Testis (tissue), 3 donors: ENCODE measurements around the gene OFD1. TPM values are rescaled to one million over a fixed set of nuclear protein-coding genes. Genes with fewer than 3 reads are reported as not detected.

Source experiments
- DNase-seq: peaks from one replicate; pipeline ENCODE4 v3.0.0-alpha.2; 2019
- H3K27ac ChIP-seq, 2 donors: fragments of 200-600 bp; sonication (generic); one replicate each; pipeline ENCODE4 v1.5.1; 2019
- H3K27me3 ChIP-seq: fragments of 200-600 bp; sonication (generic); one replicate; pipeline ENCODE4 v1.5.1; 2019
- H3K36me3 ChIP-seq: fragments of 200-600 bp; sonication (generic); one replicate; pipeline ENCODE4 v1.5.1; 2017; ENCODE audit warnings: low read depth; ENCODE audit errors: missing control alignments
- H3K4me1 ChIP-seq: fragments of 200-600 bp; sonication (generic); one replicate; pipeline ENCODE4 v1.5.1; 2019
- H3K4me3 ChIP-seq, 2 donors: fragments of 200-600 bp; sonication (generic); one replicate each; pipeline ENCODE4 v1.5.1; 2017 to 2019
- H3K9me3 ChIP-seq: fragments of 200-600 bp; sonication (generic); one replicate; pipeline ENCODE4 v1.5.1; 2017
- POLR2A ChIP-seq: fragments of 450-650 bp; IDR thresholded peaks from one replicate; pipeline ENCODE4 v1.6.1; 2017; ENCODE audit warnings: antibody characterized with exemption, mild to moderate bottlenecking, moderate library complexity
- WGBS, 2 donors: methylation state at CpG; one replicate each; pipeline ENCODE4 v1.1.5; 2018; 5-methylcytosine and 5-hydroxymethylcytosine counted together
- intact Hi-C: fragments of 100-400 bp; cut with DNase I; formaldehyde crosslinking; loops from one replicate; pipeline ENCODE4 v1.15.1; 2023; ENCODE audit warnings: low total_unique reads
- polyA plus RNA-seq: library from polyadenylated mRNA; stranded (reverse); fragments of 350-450 nt; fragmentation: Illumina TruSeq; extraction: RNeasy Lipid Tissue Mini Kit (QIAGEN cat#74804); gene quantifications from one replicate; pipeline ENCODE4 v1.2.3, GENCODE V29; 2014; ENCODE audit warnings: low read depth, low replicate concordance; ENCODE audit not compliant: insufficient read depth
- total RNA-seq, 2 donors: library from RNA; depleted of rRNA; stranded (reverse); fragments of >200 nt; gene quantifications; one replicate each; pipeline ENCODE4 v1.2.3, GENCODE V29; 2016
- TF ChIP-seq, protein P1 (sequence below), 3 experiments: fragments of 450-650 bp in 2 of 3; fragments of 200-600 bp in 1 of 3; sonication (generic) in 1 of 3; IDR thresholded peaks; one replicate each; pipeline ENCODE4 v1.5.1; 2016 to 2019; ENCODE audit warnings: antibody characterized with exemption in 3 of 3, mild to moderate bottlenecking in 2 of 3, moderate library complexity in 1 of 3

OFD1 gene
- total and polyA plus RNA-seq, 3 donors from 2014 or later: 11.5 to 39.7 (median 36.3) TPM

DNA sequence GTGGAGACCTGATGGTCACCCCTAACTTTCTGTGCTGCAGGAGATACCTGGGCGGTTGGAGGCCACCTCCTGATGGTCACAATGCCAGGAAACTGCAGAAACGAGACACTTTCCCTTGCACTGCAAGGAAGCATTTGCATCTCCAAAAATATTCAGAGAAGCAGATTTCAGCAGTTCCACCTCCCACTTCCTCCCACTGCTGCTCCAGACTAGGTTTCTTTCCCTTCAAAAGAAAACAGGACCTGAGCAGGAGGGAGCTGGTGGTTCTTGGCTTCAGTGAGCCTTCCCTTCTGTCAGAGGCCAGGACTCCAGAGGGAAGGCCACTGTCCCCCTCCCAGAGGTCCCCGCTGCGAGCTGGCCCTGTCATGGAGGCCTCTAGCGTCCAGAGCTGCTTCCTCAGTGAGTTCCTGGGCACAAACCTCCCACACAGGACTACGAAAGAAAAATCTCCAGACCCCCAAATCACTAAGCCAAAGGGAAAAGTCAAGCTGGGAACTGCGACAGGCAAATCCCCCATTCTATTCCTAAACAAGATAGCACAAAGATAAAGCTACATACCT is 46.4 kb downstream of the OFD1 start:
- intact Hi-C loops: no loop called here
- no peaks in the 10 kb centered on the region for H3K4me1 ChIP-seq
- 60 to 68% methylated on average over 1 to 7 of the region's 7 CpGs for WGBS, 2 donors
- H3K27ac ChIP-seq: no peak overlapping the region
- TF ChIP-seq, protein P1, sequence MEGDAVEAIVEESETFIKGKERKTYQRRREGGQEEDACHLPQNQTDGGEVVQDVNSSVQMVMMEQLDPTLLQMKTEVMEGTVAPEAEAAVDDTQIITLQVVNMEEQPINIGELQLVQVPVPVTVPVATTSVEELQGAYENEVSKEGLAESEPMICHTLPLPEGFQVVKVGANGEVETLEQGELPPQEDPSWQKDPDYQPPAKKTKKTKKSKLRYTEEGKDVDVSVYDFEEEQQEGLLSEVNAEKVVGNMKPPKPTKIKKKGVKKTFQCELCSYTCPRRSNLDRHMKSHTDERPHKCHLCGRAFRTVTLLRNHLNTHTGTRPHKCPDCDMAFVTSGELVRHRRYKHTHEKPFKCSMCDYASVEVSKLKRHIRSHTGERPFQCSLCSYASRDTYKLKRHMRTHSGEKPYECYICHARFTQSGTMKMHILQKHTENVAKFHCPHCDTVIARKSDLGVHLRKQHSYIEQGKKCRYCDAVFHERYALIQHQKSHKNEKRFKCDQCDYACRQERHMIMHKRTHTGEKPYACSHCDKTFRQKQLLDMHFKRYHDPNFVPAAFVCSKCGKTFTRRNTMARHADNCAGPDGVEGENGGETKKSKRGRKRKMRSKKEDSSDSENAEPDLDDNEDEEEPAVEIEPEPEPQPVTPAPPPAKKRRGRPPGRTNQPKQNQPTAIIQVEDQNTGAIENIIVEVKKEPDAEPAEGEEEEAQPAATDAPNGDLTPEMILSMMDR (IDR thresholded peaks at IDR 0.05): no peak
- TF ChIP-seq POLR2A: no peak
- no peaks in the 10 kb centered on the region for H3K9me3 ChIP-seq
- H3K4me3 ChIP-seq: no peak overlapping the region
- no peak for DNase-seq
- H3K36me3 ChIP-seq: no peaks in the 10 kb centered on the region
- H3K27me3 ChIP-seq: no peaks in the 10 kb centered on the region

DNA sequence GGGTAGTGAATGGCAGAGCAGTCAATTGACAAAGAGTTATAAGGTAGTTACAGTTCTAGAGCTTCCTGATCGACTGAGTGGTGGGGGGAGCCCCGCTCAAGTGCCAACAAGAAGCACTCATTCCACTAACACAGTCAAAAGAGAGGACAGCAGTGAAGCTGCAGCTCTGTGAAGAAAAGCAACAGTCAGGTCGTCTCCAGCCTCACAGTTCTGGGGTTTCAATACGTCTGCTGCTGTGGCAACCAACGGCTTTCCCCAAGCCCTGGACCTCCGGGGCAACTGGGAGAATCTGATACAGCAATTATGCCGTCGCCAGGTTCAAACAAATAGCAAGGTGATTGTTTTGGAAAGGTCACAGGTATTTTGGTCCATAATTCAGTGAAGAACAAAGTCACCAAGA is 51.5 kb downstream of the OFD1 start:
- intact Hi-C loops: no loop called here
- no peak for DNase-seq
- WGBS, 2 donors: 81 to 94% methylated on average over 5 to 8 of the region's 8 CpGs
- H3K4me3 ChIP-seq: no peak overlapping the region
- TF ChIP-seq, protein P1 (IDR thresholded peaks at IDR 0.05): no peak
- TF ChIP-seq POLR2A: no peak
- no peaks in the 10 kb centered on the region for H3K9me3 ChIP-seq
- H3K27me3 ChIP-seq: no peaks in the 10 kb centered on the region
- no peaks in the 10 kb centered on the region for H3K36me3 ChIP-seq
- H3K4me1 ChIP-seq: no peaks in the 10 kb centered on the region
- H3K27ac ChIP-seq: no peak overlapping the region

DNA sequence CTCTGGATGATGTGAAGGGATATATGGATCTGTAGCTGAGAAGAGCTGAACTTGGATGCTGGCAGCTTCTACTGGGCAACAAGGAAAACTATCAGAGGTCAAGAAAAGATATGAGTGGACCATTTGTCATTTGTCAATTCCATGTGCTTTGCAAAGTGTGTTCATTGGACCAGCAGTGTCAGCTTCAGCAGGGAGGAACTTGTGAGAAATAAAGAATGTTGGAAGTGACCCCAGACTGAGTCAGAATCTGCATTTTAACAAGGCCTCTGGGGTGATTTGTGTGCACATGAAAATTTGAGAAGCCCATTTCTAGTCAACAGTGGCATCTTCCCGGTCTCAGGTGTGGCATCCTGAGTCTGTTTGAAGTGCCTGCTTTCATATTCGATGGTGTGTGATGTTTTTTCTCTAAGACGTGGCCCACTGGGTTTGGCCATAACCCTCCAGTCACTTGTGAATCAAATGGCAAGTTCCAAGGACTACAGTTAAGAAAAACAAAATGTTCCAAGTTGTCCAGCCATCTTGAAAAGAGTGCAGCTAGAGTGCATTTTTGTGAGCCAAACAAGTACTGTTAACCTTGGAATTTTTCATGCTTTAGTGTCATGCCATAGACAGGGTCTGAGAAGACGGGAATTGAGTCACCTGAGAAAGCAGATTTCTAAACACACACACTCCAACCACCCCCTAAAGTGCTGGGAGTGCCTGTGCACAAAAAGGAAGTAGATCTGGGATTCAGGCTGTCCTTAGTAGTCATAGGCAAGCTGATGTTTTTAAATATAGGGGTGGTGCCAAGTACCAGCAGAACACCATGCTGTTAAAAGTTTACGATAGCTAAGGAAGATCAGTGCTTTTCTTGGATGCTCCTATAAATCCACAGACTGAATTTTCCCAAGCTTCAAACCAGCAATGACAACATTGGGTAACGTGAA is 55.9 kb downstream of the OFD1 start:
- no peak for DNase-seq

DNA sequence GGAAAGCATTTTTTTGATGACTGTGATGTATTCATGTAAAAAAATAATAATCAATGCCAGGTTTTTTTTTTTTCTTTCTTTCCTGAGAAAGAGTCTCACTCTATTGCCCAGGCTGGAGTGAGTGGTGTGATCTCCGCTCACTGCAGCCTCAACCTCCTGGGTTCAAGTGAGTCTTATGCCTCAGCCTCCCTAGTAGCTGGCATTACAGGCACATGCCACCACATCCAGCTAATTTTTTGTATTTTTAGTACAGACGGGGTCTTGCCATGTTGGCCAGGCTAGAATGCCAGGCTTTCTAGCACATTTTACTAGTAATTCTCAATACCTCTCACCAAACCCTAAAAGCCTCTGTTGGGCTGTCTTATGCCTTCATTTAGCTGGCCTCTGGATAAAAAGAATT is 56.6 kb downstream of the OFD1 start:
- Histone ChIP-seq H3K4me3 (no peak overlapping the region), H3K36me3 (no peaks in the 10 kb centered on the region), H3K9me3 (no peaks in the 10 kb centered on the region), H3K27ac (no peak overlapping the region), H3K4me1 (no peaks in the 10 kb centered on the region), H3K27me3 (no peaks in the 10 kb centered on the region)
- 93 to 100% methylated on average over 2 of the region's 2 CpGs for WGBS, 2 donors
- TF ChIP-seq, protein P1 (IDR thresholded peaks at IDR 0.05): no peak
- no peak for TF ChIP-seq POLR2A
- intact Hi-C loops: no loop called here
- DNase-seq: no peak

More for the DNA sequence above, 55.9 kb downstream of the OFD1 start:
- no peaks in the 10 kb centered on the region for H3K9me3 ChIP-seq
- no peak overlapping the region for H3K4me3 ChIP-seq
- no peak for TF ChIP-seq POLR2A
- TF ChIP-seq, protein P1 (IDR thresholded peaks at IDR 0.05): no peak
- H3K36me3 ChIP-seq: no peaks in the 10 kb centered on the region
- H3K27ac ChIP-seq: no peak overlapping the region
- intact Hi-C loops: no loop called here
- H3K27me3 ChIP-seq: no peaks in the 10 kb centered on the region
- no peaks in the 10 kb centered on the region for H3K4me1 ChIP-seq
- 35 to 58% methylated on average over 2 to 6 of the region's 6 CpGs for WGBS, 2 donors
